SW480 (cell line): Measurements from ENCODE around the gene CERS5.
A peak's percentile ranks its signal among the peaks of the same experiment; 100 is the strongest.

Source experiments
- DNase-seq: peaks from one replicate; pipeline ENCODE4 v3.0.0-alpha.2; 2016; ENCODE audit warnings: low spot score

The CERS5 gene

GRCh38 chr12:50167049-50167828 is at the start of gene CERS5:
Gene CERS5 (minus strand): TSS chr12:50167369. CDS start chr12:50167297, 72 bp downstream.
- peak; percentile 98 for DNase-seq

GRCh38 chr12:50215033-50215432 is 47.9 kb upstream of the CERS5 start:
- no peak for DNase-seq

GRCh38 chr12:50214018-50214417 is 46.8 kb upstream of the CERS5 start:
- no peak for DNase-seq

GRCh38 chr12:50213439-50213838 is 46.3 kb upstream of the CERS5 start:
- DNase-seq = no peak

- no peak for DNase-seq
Measured at GRCh38 chr12:50212071-50212467, 44.9 kb upstream of the CERS5 start.

GRCh38 chr12:50211392-50212070 is 44.4 kb upstream of the CERS5 start:
- no peak for DNase-seq

- no peak for DNase-seq
Measured at GRCh38 chr12:50207424-50207823, 40.3 kb upstream of the CERS5 start.

- no peak for DNase-seq
Measured at GRCh38 chr12:50205648-50206047, 38.5 kb upstream of the CERS5 start.

GRCh38 chr12:50203691-50204090 is 36.5 kb upstream of the CERS5 start:
- DNase-seq = no peak

GRCh38 chr12:50201987-50202521 is 34.9 kb upstream of the CERS5 start:
- peak; percentile 83 for DNase-seq

GRCh38 chr12:50200552-50201273 is 33.5 kb upstream of the CERS5 start:
- DNase-seq = no peak

GRCh38 chr12:50198829-50199228 is 31.7 kb upstream of the CERS5 start:
- DNase-seq = no peak

- no peak for DNase-seq
Measured at GRCh38 chr12:50197297-50197727, 30.1 kb upstream of the CERS5 start.

GRCh38 chr12:50196537-50196936 is 29.4 kb upstream of the CERS5 start:
- DNase-seq = no peak

- DNase-seq = no peak
Measured at GRCh38 chr12:50195832-50196231, 28.7 kb upstream of the CERS5 start.

GRCh38 chr12:50192908-50193307 is 25.7 kb upstream of the CERS5 start:
- DNase-seq = no peak

- no peak for DNase-seq
Measured at GRCh38 chr12:50192236-50192635, 25.1 kb upstream of the CERS5 start.

- no peak for DNase-seq
Measured at GRCh38 chr12:50190859-50191258, 23.7 kb upstream of the CERS5 start.

GRCh38 chr12:50188875-50189575 is 21.9 kb upstream of the CERS5 start:
- no peak for DNase-seq

- DNase-seq = no peak
Measured at GRCh38 chr12:50188241-50188781, 21.1 kb upstream of the CERS5 start.

GRCh38 chr12:50187084-50187900 is 20.1 kb upstream of the CERS5 start:
- no peak for DNase-seq
